ENCODE results near the gene MANF. TPM values are rescaled to one million over a fixed set of nuclear protein-coding genes. Genes with fewer than 3 reads are reported as not detected.

MANF gene
- total and polyA plus RNA-seq, 4 donors, result 40.1 to 173 (median 86.7) TPM

- WGBS, 2 donors, result 80 to 82% methylated on average over 12 of the region's 12 CpGs
- H3K36me3 ChIP-seq (ENCODE audit: control insufficient read depth in 4 of 4, insufficient read depth in 4 of 4, low read length in 4 of 4), result peaks cover 3 to 55% (median 45%) of the 10 kb centered on the region in 4 donors
- H3K27ac ChIP-seq (ENCODE audit: low read depth in 1 of 2, low read length in 1 of 2), result no peak overlapping the region
- no peak for ATAC-seq (ENCODE audit: insufficient read depth, low FRiP score)
- H3K4me3 ChIP-seq, result no peak overlapping the region
- no peaks in the 10 kb centered on the region for H3K27me3 ChIP-seq (ENCODE audit: control insufficient read depth in 3 of 3, insufficient read depth in 3 of 3, low read length in 2 of 3)
- H3K9me3 ChIP-seq (ENCODE audit: control insufficient read depth in 4 of 4, insufficient read depth in 3 of 4, low read length in 3 of 4), result no peaks in the 10 kb centered on the region
- peaks cover 0 to 24% (median 5%) of the 10 kb centered on the region in 5 donors for H3K4me1 ChIP-seq (ENCODE audit: control insufficient read depth in 5 of 5, insufficient read depth in 5 of 5, low read length in 5 of 5)
- no peak for TF ChIP-seq CTCF (IDR thresholded peaks at IDR 0.05; ENCODE audit: control extremely low read depth, extremely low read depth)
- DNase-seq, result no peak
- no peak overlapping the region for H3K9ac ChIP-seq (ENCODE audit: insufficient read depth in 1 of 2, low read length in 2 of 2)
These were observed 10.6 kb downstream of the MANF start for GRCh38 chr3:51395493-51396213.

GRCh38 chr3:51396401-51396800 is 11.3 kb downstream of the MANF start:
- no peak for ATAC-seq (ENCODE audit: insufficient read depth, low FRiP score)

GRCh38 chr3:51397392-51397791 is 12.3 kb downstream of the MANF start:
- Histone ChIP-seq H3K27ac (ENCODE audit: low read depth in 1 of 2, low read length in 1 of 2) (no peak overlapping the region), H3K9me3 (ENCODE audit: control insufficient read depth in 4 of 4, insufficient read depth in 3 of 4, low read length in 3 of 4) (no peaks in the 10 kb centered on the region), H3K27me3 (ENCODE audit: control insufficient read depth in 3 of 3, insufficient read depth in 3 of 3, low read length in 2 of 3) (no peaks in the 10 kb centered on the region), H3K9ac (ENCODE audit: insufficient read depth in 1 of 2, low read length in 2 of 2) (no peak overlapping the region), H3K4me1 (ENCODE audit: control insufficient read depth in 5 of 5, insufficient read depth in 5 of 5, low read length in 5 of 5) (peaks cover 0 to 17% (median 5%) of the 10 kb centered on the region in 5 donors), H3K4me3 (no peak overlapping the region), H3K36me3 (ENCODE audit: control insufficient read depth in 4 of 4, insufficient read depth in 4 of 4, low read length in 4 of 4) (peaks cover 9 to 56% (median 42%) of the 10 kb centered on the region in 4 donors)
- 80 to 82% methylated on average over 5 of the region's 5 CpGs for WGBS, 2 donors
- ATAC-seq (ENCODE audit: insufficient read depth, low FRiP score) (no peak), DNase-seq (no peak)
- no peak for TF ChIP-seq CTCF (IDR thresholded peaks at IDR 0.05; ENCODE audit: control extremely low read depth, extremely low read depth)

More at GRCh38 chr3:51396401-51396800, 11.3 kb downstream of the MANF start:
- DNase-seq, result no peak
- WGBS, 2 donors, result 91 to 92% methylated on average over 1 of the region's 1 CpG
- Histone ChIP-seq H3K36me3 (ENCODE audit: control insufficient read depth in 4 of 4, insufficient read depth in 4 of 4, low read length in 4 of 4) (peaks cover 4 to 56% (median 45%) of the 10 kb centered on the region in 4 donors), H3K9me3 (ENCODE audit: control insufficient read depth in 4 of 4, insufficient read depth in 3 of 4, low read length in 3 of 4) (no peaks in the 10 kb centered on the region), H3K27ac (ENCODE audit: low read depth in 1 of 2, low read length in 1 of 2) (no peak overlapping the region), H3K4me3 (no peak overlapping the region), H3K4me1 (ENCODE audit: control insufficient read depth in 5 of 5, insufficient read depth in 5 of 5, low read length in 5 of 5) (peaks cover 0 to 21% (median 5%) of the 10 kb centered on the region in 5 donors), H3K9ac (ENCODE audit: insufficient read depth in 1 of 2, low read length in 2 of 2) (no peak overlapping the region), H3K27me3 (ENCODE audit: control insufficient read depth in 3 of 3, insufficient read depth in 3 of 3, low read length in 2 of 3) (no peaks in the 10 kb centered on the region)
- no peak for TF ChIP-seq CTCF (IDR thresholded peaks at IDR 0.05; ENCODE audit: control extremely low read depth, extremely low read depth)
